Cardiac fibroblast (primary cell): ENCODE results near the gene AQP7.
A peak's percentile ranks its signal among the peaks of the same experiment; 100 is the strongest.
"Not testable (repeated sequence)": the region's sequence is repeated elsewhere in the genome, so short reads cannot be mapped to it uniquely, and the experiment has no call there.

Experiments used
- DNase-seq, 2 donors: peaks; one replicate each; pipeline versions ENCODE4 v3.0.0 to v3.0.0-alpha.2; 2010; ENCODE audit warnings: low read depth in 2 of 2
- H3K4me3 ChIP-seq, 2 donors: replicated peaks in 1 of 2; 1 replicate in 1 of 2; 2 replicates in 1 of 2; pipeline ENCODE4 v1.5.1; 2011; ENCODE audit warnings: low read depth in 2 of 2, low read length in 2 of 2, mild to moderate bottlenecking in 2 of 2, moderate library complexity in 1 of 2
- CTCF ChIP-seq: IDR thresholded peaks from one replicate; pipeline ENCODE4 v1.5.1; 2011; ENCODE audit warnings: low read depth, mild to moderate bottlenecking, low read length, inconsistent platforms

AQP7 gene

GRCh38 chr9:33402371-33402770, at the start of gene AQP7:
Gene AQP7, minus strand, starts transcription at chr9:33402568. Its CDS starts 1,306 bp downstream, at chr9:33401262.
- DNase-seq, result not testable (repeated sequence)

GRCh38 chr9:33450621-33451146, 48.3 kb upstream of the AQP7 start:
- no peak overlapping the region for H3K4me3 ChIP-seq
- TF ChIP-seq CTCF, result no peak
- no peak for DNase-seq

More at GRCh38 chr9:33402371-33402770, at the start of gene AQP7:
- H3K4me3 ChIP-seq, result not testable (repeated sequence)

- H3K4me3 ChIP-seq, result no peak overlapping the region
- DNase-seq, result no peak
- TF ChIP-seq CTCF, result no peak
Measured at GRCh38 chr9:33449715-33450114, 47.3 kb upstream of the AQP7 start.

GRCh38 chr9:33447799-33448553, 45.6 kb upstream of the AQP7 start:
- no peak for TF ChIP-seq CTCF
- no peak for DNase-seq
- H3K4me3 ChIP-seq, result peak overlapping the region; percentile 14 to 30

GRCh38 chr9:33446946-33447798, 44.8 kb upstream of the AQP7 start, which contains the start of gene AQP3:
Gene AQP3, minus strand, starts transcription at chr9:33447593. Its CDS starts 63 bp downstream, at chr9:33447530.
- TF ChIP-seq CTCF, result peak; percentile 5
- H3K4me3 ChIP-seq, result peak within 1 kb of the TSS; percentile 33 to 43
- peak; percentile 48 to 51 for DNase-seq

- H3K4me3 ChIP-seq, result peak overlapping the region in 1 of 2 donors; percentile 43
- no peak for DNase-seq
- TF ChIP-seq CTCF, result no peak
Measured at GRCh38 chr9:33446240-33446945, 44.0 kb upstream of the AQP7 start.
